SIG-M5 treated with dmso at 0.1 percent for 504 hours (cell line): ENCODE results near the gene GABPB2.

Source experiments
- DNase-seq: peaks from one replicate; lab custom pipeline; 2025; ENCODE audit not compliant: unreplicated experiment; lab: John Stamatoyannopoulos, UW

GABPB2 gene

GRCh38 chr1:151131701-151132334 is 61.3 kb downstream of the GABPB2 start:
- DNase-seq = no peak

GRCh38 chr1:151132335-151133017 is 61.9 kb downstream of the GABPB2 start:
- no peak for DNase-seq

DNA sequence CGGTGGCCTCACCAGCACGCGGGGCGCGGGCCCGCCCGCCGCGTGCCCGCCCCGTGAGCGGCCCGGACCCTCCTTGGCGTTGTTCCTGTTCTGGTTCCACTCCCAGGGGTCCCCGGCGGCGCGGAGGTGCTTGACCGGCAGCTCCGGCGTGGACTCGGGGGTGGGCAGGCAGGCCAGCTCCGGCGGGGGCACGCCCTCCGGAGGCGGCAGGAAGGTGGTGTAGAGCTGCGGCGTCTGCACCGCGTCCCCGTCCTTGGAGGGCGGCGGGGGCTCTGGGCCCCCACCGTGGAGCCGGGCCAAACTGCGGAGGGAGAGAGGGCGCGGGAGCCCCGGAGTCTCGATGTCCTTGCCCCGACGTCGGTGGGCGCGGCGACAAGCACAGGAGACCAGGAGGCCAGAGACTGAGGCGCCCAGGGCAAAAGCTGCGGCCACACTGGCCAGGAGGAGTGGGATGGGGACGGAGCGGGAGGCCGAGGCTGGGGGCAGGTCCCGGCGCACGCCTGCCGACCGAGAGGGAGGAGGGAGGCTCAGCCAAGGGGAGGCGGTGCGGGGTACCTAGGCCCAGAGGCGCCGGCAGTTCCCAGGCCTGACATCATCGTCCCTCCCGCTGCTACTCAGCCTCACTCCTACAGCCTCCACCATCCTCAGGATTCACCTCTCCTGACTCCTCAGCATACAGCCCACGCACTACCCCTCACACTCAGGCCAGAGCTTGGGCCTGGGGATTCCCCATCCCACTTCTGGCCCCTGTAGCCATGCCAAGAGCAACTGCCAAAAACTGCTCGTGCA is 62.7 kb downstream of the GABPB2 start:
- DNase-seq = no peak

DNA sequence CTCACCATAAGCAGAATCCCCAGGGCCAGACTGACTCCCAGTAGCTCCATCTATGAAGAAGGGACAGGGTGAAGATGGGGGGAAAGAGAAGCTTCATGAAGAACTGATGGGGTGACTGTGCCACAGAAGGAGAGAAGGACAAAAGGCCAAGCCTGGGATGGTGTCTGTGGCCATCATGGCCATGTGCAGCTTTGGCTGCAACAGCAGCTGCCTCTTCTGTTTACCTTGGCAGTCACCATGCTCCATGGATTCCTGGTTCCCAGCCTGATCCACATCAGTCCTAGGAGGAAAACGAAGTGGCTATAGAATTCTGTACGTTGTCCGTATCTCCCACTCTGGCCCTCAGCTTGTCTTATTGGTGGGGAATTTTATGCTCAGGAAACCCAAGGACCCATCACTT is 63.8 kb downstream of the GABPB2 start:
- no peak for DNase-seq

DNA sequence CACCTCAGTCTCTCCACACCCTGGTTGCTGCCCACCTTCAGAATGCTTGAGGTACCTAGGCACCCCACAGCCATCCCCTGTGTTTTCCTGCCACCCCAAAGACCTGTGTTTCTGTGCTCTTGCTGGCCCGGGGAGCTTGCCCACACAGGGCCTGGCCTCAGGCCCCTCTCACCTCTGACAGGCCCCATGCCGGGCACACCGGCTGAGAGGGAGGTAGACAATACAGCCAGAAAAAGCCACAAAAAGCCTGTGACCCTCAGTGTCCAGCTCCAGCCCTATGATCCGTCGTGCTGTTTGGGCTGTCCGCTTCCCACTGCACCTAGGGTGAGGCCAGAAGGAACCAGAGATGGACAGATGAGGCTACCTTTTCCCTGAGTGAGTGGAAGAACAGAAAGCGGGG is 64.4 kb downstream of the GABPB2 start:
- DNase-seq = no peak

DNA sequence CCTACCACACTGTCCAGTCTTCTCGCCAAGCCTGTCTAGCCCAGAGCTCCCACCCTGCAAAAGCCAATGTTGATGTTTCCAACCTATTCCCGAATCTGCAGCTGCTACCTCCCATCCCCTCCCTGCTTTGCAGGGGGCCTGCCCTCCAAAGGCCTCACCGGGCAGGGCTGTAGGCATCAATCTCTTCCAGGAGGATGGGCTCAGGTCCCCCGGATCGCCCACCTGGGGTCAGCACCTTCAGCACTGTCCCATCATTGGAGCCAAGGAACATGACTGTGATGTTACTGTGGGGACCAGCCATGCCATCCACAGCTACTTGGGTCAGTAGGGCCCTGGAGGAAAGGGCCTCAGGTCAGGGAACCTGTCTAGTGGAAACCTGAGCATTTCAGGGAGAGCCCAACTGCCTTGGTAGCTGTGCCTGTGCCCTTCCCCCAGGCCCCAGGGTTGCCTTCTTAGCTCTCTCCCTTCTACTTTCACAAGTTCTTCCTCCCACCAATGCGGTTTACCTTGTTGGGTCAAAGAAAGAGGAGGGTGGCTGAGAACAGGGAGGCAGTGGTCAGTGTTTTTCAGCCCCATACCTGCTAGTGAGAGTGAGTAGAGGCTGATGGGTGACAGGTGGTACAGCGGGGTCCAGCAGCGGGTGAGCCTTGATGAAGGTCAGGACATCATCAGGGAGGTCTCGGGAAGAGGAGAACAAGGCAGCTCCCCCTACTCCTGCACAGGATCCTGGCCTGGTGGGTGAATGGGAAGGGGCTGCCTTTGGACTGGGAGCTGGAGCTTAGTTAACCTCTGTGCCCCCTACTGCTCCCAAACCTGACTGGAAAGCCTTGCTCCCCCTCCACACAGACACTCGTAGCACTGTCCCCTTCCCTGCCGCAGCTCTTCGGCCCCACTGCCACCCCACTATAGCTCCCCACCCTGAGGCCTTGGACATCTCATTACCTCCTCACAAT is 65.1 kb downstream of the GABPB2 start:
- no peak for DNase-seq

- no peak for DNase-seq
These were observed 67.2 kb downstream of the GABPB2 start for GRCh38 chr1:151137789-151138188.

DNA sequence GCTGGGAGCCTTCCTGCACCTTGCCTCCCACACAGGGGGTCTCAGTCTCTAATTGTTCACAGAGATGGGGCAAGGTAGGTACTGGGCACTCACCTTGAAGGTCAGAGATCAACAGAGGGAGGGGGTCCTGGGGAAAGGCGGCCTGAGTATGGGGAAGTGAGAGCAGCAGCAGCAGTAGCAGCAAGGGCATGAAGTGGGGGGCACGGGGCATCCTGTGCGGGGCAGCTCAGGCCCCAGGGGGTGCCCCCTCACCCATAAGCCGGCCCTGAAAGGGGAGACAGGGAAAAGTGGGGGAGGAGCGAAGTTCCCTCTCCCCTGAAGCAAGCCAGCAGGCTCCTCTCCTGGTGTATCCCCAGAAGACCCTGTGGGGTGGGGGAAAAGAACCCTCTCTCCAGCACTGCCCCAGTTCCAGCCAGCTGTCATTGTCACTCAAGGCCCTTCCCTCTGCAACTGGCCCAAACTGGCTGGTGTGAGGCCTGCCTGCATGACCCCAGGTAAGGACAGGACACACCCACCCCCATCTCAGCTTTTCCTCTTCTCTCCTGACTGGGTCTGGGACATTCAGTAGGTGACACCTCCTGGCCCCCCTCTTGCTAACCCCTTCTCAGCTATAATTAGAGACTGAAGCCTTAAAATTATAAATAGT is 72.0 kb downstream of the GABPB2 start:
- DNase-seq = no peak

DNA sequence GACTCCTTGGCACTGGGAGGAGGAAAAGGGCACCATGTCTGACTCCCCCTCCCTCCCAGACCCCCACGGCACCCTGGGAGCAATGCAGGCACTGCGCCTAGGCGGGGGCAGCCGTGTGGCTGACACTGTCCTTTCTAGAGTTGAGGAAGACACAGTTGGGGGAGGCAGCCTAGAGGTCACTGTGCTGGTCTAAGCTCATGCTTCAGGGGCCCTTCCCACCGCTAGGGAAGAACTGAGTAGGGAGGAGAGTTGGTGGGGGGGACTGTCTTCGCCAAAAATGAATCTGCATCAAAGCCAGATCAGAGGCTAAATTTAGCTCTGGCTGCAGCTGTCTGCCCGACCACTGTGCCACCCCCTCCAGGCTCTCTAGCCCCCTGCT is 72.5 kb downstream of the GABPB2 start:
- DNase-seq = no peak

- no peak for DNase-seq
These were observed 73.4 kb downstream of the GABPB2 start for GRCh38 chr1:151143986-151144385.

GRCh38 chr1:151144474-151145303 is 74.1 kb downstream of the GABPB2 start:
- no peak for DNase-seq

GRCh38 chr1:151145304-151146071 is 74.9 kb downstream of the GABPB2 start:
- DNase-seq = no peak

DNA sequence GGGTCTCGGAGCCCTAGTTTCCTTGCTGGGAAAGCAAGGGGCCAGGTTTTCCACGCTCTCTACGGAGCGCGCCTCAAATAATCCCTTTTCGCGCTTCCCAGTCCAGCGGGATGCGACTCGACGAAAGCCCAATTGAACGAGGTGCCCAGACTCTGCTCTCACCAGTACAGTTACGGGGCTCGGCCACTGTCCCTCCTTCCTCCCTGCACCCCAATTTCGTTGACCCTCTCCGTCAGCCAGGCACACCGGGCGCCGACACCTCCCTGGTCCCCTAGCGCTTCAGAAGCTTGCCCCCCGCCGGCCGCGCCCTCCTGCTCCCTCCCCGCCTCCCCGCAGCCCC is 75.5 kb downstream of the GABPB2 start:
- no peak for DNase-seq

- DNase-seq = peak; percentile 93
These were observed 76.0 kb downstream of the GABPB2 start, which contains the start of gene SEMA6C for GRCh38 chr1:151146412-151147131. Gene SEMA6C (minus strand): TSS chr1:151146631. CDS start chr1:151142621, 4,010 bp downstream.

GRCh38 chr1:151147132-151147503 is 76.6 kb downstream of the GABPB2 start:
- DNase-seq = no peak

DNA sequence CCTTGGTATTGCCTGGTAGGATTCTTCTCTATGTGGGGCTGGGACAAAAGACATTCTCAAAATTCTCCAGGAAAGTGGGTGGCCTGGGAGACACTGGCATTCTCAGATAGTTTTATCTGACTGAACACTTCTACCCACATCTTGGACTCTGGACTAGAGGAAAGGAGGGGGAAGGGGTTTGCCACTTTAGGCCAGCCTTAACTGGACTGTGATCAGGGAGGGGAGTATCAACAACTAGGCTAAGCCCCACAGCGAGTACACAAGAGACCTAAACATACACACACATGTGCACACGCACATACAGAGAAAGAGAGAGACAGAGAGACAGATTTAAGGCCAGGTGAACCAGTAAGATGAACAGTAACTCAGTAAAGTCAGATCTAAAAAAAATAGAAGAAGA is 77.1 kb downstream of the GABPB2 start:
- no peak for DNase-seq

DNA sequence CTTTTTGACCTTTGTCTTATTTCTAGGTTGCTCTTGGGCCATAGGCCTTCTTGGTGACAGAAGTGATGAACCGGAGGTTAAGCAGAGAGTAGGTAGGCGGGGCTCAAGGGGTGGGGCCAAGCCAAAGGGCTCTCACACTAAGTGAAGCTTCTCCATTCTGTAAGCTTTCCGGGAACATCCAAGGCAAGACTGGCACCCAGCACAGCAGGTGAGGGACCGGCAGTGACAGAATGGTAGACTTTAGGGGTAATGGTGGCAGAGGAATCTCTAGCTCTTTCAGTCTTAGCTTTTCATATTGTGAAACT is 85.9 kb downstream of the GABPB2 start, which contains the start of gene TNFAIP8L2:
Gene TNFAIP8L2 (plus strand): TSS at position 135 of the 305 bp plus-strand sequence. CDS start 2,049 bp downstream, outside the sequence.
- peak; percentile 94 for DNase-seq

GRCh38 chr1:151157067-151157531 is 86.5 kb downstream of the GABPB2 start:
- peak; percentile 98 for DNase-seq
